ENCODE measurements around the gene CALR3.
"Not testable (repeated sequence)": the region's sequence is repeated elsewhere in the genome, so short reads cannot be mapped to it uniquely, and the experiment has no call there.

The CALR3 gene, protein sequence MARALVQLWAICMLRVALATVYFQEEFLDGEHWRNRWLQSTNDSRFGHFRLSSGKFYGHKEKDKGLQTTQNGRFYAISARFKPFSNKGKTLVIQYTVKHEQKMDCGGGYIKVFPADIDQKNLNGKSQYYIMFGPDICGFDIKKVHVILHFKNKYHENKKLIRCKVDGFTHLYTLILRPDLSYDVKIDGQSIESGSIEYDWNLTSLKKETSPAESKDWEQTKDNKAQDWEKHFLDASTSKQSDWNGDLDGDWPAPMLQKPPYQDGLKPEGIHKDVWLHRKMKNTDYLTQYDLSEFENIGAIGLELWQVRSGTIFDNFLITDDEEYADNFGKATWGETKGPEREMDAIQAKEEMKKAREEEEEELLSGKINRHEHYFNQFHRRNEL

DNA sequence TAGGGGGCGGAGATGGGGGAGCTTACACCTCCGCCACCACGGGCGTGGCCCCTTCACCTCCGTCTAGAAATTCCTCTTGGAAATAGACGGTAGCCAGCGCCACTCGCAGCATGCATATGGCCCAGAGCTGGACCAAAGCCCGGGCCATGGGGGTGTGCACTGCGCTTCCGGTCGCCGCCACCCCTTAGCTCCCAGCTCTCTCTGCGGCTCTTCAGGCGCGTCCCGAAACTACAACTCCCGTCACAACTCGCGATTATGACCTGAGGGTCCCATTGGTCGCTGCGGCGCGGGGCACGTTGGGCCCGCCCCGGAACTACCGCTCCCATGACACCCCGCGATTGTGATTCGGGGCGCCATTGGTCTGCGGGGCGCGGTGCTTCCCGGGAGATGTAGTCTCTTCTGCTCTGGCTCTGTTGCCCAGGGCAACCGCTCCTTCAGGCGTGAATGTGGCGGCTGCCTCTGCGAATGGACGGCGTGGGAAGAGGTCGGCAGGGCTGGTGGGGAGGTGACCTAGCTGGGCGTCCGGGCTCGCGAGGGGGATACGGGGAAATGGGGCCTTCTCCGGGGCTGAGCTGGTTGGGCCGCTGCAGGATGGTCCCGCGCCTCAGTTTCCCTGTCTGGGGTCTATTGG lies at the start of gene CALR3, which contains the start of gene C19orf44:
Gene CALR3 (minus strand): TSS at position 186 of the 631 bp plus-strand sequence. CDS start 38 bp downstream, at position 148.
Gene C19orf44 (plus strand): TSS at position 413 of the 631 bp plus-strand sequence. CDS start 4,399 bp downstream, outside the sequence.
- DNase-seq (ENCODE audit: low read depth in 3 of 3) = peak; percentile 93 to 97 (median 95)

DNA sequence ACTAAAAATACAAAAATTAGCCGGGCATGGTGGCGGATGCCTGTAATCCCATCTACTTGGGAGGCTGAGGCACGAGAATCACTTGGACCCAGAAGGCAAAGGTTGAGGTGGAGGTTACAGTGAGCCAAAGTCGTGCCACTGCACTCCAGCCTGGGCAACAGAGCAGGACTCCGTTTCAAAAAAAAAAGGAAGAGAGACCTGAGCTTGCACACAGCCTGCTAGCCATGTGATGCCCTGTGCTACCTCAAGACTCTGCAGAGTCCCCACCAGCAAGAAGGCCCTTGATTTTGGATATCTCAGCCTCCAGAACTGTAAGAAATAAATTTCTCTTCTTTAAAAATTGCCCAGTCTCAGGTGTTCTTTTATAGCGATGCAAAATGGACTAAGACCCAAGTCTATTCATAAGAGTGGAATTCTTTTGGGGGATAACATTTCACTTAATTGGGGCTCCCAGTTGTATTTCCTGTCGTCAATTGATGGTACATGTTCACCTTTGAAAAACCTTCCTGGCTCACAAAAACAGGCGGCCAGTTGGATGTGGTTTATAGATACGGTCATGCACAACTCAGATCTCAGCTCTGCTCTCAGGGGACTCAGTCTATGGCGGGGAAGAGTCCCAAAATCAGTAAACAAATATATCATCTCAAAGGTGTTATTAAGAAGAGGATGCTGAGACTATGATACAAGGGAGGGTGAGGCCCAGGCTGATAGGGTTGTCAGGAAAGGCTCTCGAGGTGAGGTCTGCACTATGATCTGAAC lies 48.7 kb upstream of the CALR3 start:
- no peak for DNase-seq (ENCODE audit: low read depth in 3 of 3)

DNA sequence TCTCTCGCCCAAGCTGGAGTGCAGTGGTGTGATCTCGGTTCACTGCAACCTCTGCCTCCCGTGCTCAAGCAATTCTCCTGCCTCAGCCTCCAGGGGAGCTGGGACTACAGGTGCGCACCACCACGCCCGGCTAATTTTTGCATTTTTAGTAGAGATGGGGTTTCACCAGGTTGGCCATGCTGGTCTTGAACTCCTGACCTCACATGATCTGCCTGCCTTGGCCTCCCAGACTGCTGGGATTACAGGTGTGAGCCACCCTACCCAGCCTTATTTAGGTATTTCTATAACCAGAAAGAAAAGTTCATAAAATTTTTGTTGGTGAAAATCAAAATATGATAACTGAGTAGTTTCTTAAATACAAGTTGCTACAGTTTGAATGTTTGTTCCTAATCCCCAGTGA lies 47.8 kb upstream of the CALR3 start:
- not testable (repeated sequence) for DNase-seq (ENCODE audit: low read depth in 3 of 3)

DNA sequence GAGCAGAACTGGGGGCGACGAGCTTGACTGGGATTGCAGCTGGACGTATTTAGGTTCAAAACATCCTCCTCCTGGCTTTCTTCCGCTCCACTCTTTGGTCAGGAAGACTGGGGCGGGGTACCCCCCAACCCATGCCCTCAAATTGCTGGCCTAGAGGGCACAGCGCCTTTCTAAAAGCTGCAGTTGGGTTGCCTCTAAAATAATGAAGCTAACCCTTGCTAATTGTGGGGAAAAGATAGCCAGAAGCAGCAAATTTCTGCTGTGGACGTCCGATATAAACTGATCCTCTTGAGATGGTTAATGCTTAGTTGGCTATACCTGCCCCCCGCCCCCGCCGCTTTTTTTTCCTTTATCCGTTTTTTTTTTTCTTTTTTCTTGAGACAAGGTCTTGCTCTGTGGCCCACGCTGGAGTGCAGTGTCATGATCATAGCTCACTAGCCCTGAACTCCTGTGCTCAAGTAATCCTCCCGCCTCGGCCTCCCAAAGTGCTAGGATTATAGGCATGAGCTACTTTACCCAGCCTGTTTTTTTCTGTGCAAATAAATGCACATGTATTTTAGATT lies 47.0 kb upstream of the CALR3 start:
- DNase-seq (ENCODE audit: low read depth in 3 of 3) = no peak

DNA sequence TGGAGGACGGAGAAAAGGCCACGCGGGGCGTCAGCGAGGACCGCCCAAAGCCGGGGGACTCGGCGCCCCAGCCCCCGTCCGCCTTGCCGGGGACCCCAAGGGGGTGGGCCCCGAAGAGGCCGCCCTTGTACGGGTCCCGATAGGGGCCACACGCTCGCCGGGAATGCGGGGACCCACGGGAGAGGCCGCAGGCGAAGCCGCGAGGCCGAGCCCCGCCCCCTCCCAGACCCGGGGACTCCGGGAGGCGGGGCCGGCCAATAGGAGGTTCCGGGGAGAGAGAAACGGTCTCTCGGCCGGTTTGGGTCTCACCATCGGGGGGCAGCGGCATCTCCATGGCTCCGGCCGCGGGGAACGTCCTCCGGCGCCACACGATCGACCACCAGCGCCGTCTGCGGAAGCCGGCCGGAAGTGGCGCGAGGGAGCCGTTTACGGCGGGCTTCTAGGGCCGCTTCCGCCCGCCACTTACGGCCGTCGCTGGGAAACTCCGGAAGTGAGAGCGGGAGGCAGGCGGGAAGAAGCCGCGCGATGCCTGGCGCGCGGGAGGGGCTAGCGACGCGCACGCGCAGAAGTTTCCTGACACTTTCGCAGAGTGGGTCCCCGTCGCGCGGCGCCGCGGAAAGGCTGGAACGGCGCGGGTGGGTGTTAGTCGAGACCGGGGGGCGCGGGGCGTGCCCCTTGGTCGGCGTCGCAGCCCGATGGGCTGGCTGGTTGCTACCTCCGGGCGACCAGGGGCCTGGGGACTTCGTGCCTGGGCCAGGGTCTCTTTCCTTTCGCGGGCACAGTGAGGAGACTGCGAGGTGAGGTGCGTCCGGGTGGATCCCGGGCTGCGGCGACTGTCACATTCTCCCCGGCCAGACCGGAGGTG lies 46.3 kb upstream of the CALR3 start, which contains the start of gene CHERP:
Gene CHERP (minus strand): TSS at position 393 of the 865 bp plus-strand sequence. CDS start 59 bp downstream, at position 334.
- peak; percentile 83 to 93 (median 87) for DNase-seq (ENCODE audit: low read depth in 3 of 3)

DNA sequence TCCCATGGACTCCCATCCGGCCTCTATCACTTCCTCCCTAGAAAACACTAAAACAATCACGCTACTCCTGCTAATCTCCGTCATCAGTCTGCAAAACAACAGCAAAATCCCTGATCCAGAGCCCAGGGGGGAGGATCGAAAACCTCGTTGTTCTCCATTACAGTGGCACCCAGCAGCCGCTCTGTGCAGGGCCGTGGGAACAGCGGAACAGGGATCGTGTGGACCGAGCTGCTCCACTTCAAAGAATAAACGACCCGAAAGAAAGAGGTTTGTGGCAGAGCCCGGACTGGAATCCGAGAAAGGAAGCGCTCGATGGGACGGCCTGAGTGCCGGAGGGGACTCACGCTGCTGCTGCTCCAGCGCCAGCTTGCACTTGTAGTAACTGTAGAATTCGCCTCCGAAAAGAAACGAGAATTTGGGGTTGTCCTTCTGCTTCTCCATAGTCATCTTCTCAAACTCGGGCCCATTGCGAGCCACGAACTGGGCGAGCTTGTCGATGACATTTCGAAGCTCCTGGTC lies 45.6 kb upstream of the CALR3 start:
- peak in 1 of 3 donors; percentile 31 for DNase-seq (ENCODE audit: low read depth in 3 of 3)

DNA sequence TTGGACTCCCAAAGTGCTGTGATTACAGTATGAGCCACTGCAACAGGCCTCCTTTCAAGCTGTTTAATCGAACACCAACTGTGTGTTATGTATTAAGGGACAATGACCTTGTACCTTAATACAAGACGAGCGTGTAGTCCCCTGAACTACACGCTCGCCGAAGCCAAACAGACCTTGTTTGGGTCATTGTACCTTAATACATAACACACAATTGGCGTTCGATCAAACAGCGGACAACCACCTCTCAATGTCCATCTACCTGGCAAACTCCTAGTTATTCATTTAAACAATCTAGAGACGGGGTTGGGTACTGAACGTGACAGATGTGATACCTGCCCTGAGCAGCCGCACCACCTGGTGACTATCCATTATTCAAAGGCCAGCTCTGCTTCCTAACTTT lies 45.0 kb upstream of the CALR3 start:
- DNase-seq (ENCODE audit: low read depth in 3 of 3) = no peak

DNA sequence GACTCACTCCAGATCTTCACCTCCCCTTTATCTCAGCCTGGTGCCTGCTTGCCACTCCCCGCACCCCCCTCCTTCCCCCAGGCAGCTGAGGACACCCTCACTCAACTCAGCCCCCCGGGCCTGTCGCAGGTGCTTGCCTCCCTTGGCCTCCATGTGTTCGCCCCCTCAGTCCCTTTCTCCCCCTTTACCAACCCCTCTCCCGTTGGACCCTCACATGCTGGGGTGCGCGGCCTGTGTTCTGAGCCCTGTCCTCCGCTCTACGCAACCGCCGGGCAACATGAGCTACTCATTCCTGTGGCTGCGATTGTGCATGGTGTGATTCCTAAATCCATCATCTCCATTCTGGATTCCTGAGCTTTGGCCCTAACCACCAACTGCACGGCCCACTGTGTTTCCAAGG lies 41.1 kb upstream of the CALR3 start:
- no peak for DNase-seq (ENCODE audit: low read depth in 3 of 3)

DNA sequence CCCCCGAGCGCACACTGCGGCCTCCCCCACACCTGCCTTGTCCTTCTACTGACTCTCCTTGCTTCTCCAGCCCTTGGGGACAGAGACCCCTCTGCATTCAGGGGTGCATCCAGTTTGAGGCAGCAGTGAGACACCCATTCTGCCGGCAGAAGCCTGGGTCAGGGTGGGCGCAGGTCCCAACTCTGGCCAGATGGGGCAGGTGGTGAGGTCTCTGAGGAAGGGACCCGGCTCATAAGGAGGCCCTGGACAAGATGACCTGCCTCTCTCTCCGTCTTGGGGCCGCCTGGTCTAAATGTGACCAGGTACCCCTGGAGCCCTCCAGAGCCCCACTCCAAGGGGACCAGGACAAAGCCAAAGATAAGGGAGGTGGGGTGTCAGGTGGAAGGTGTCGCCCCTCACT lies 40.2 kb upstream of the CALR3 start:
- DNase-seq (ENCODE audit: low read depth in 3 of 3) = no peak

DNA sequence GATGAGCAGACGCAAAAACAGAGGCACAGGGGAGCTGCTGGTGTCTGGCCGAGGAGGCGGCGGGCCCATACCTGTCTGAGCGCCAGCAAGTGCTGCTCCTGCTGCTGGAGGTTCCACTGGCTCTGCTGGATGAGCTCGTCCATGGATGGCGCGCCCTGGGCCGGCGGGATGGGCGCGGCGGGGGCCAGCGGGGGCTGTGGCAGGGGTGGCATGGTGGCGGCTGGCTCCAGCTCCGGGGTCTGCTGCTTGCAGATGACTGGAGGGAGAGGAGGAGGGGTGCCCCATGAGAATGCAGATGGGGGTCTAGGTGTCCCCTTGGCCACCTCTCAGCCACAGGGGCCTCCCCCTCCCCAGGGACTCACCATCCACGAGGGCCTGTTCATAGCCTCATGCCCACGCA lies 39.4 kb upstream of the CALR3 start:
- no peak for DNase-seq (ENCODE audit: low read depth in 3 of 3)

DNA sequence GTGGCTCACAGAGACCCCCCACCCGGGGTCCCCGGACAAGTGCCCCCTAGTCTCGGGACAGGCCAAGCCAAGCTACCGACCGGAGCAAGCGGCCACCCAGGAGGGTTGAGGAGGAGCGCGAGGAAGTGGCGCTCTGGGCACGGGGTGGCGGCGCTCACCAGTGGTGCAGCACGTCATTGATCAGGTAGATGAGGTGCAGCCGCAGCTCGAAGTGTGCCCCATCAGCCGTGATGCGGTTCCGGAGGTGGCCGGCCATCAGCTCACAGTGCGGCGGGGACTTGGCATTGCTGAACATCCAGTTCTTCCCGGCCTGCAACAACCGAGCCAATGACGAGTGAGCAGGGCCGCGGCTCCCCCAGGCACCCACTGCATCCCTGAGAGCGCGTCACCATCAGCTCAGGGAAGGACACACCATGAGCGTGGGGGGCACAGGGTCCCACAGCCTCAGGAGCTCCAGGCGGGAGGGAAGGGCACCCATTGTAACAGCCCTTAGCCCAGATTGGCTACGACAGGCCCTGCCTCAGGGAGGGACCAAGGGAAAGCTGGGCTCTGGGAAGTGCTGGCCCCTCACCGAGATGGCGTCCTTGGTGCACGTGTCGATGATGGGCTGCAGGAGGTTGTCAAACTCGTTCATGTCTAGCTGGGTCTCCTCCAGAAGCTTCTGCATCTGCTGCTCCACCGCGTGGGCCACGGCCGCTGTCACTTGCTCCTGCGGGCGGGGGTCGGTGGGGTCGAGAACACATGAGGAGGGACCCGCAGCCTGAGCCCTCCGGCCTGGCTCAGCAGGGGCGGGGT lies 36.7 kb upstream of the CALR3 start:
- DNase-seq (ENCODE audit: low read depth in 3 of 3) = no peak

DNA sequence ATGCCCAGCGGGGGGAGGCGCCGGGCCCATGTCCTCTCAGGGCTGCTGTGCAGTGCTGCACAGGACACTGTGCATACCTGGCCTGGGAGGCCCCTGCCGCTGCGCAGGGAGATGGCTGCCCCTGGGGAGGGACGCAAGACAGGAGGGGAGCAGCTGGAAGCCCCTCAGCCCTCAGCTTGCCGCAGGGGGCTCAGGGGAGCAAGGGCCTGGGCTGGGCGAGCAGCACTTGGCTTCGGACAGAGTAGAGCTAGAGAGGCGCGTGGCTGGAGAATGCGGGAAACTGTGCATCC lies 35.4 kb upstream of the CALR3 start:
- DNase-seq (ENCODE audit: low read depth in 3 of 3) = no peak

DNA sequence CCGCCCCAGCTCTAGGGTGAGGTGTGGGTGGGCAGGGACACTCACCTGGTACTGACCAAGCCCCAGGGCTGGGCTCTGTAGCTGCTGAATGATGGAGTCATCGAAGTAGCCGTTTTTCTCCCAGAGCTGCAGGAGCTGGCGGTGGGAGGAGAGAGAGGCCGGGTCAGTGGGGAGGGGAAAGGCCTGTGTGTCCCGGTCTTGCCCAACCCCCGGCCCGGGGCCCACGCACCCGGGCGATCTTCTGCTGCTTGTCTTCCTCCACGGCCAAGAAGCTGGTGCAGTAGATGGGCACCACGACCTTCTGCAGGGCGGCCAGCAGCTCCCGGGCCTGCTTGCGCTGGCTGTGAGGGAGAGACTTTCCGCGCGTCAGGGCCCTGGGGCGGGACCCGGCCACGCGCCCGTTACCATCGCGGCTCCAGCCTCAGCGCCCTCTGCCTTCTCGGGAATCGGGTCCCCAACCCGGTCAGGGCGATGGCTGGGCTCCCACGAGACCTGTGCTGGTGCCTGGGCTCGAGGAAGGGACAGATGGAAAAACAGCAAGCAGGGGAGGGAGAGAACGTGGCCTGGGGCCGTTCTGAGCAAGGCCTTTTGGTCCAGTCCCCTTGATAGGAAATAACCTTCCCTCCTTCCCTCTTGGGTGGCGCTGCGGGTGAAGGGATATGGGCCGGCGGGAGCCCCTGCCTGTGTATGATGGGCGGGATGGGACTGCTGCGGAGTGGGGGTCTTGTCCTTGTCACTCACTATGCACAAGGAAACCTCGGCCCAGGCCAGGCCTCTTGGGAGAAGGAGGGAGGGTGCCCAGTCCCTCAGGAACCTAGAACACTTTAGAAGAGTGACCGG lies 34.8 kb upstream of the CALR3 start:
- DNase-seq (ENCODE audit: low read depth in 3 of 3) = no peak

DNA sequence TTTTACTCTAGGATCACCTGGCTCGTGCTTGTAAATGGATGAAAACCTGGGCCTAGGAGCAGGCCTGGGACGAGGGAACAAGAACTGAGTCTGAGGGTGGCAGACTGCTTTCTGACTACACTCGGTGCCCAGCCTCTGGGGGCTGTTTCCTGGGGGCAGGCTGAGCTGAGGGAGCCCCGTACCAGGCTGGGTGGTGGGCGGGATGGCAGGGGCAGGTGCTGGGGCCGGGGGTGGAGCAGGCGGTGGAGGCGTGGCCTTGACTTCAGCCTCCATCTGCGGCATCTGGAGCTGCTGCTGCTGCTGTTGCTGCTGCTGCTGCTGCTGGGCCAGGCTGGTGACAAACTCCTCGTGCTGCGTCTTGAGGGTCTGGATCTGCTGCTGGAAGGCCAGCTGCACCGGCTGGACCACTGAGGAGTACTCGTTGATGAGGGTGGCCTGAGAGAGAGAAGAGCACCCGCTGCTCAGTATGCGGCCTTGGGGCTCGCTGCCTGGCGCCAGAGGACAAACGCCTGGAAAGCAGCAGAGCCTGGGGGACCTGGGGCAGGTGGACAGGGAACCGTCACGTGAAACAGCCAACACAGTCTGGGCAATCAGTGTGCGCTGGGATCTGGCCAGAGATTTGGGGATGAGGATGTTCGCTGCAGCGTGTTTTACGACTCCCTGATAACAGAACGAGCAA lies 33.6 kb upstream of the CALR3 start:
- no peak for DNase-seq (ENCODE audit: low read depth in 3 of 3)

DNA sequence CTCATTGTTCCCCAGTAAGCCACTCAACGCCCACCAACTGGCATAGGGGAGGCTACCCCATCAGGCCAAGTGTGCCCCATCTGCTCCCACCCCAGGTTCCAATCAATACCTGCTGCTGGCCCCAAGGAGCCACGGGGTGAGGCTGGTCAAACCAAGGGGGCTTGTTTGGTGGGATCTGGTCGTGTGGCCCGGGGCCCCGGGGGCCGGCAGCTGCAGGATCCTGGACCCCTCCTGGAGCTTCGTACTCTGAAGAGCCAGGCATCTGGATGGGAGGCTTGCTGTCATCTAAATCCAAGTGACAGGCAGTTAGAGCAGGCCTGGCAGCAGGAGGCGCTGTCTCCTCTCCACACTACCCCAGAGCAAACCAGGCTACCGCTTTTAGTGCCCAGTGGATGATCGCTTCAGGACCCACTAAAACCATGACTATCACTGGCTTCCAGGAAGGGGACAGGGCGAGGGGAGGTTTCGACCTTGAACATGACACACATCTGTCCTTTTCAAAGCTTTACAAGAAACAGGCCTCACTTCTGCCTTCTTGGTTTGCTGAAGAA lies 32.1 kb upstream of the CALR3 start:
- peak in 1 of 3 donors; percentile 27 for DNase-seq (ENCODE audit: low read depth in 3 of 3)

DNA sequence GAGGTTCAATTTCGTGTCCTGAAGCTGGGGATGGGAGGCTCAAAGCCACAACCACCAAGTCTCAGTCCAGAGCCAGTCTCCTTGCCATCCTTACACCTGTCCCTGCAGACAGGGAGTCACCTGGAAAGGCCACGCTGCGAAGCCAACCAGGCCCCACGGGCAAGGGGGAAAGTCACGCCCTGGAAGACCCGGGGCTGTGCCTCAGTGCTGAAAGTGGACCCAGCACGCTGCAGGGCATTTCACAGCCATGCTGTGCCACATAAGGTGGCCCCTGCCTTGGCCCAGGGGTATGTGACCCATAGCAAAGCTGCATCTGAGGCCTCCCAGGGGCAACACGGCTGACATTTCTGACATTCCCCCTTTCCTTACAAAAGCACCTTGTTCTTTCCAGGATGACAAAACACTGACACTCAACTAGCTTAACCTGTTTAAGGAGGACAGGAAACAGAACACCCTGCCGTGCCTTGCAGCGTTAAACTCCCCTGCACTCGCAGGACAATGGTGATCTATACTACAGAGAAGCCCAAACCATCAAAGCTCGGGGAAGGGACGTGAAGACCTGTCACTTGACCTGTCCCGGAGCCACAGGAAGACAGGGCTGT lies 31.5 kb upstream of the CALR3 start:
- no peak for DNase-seq (ENCODE audit: low read depth in 3 of 3)

DNA sequence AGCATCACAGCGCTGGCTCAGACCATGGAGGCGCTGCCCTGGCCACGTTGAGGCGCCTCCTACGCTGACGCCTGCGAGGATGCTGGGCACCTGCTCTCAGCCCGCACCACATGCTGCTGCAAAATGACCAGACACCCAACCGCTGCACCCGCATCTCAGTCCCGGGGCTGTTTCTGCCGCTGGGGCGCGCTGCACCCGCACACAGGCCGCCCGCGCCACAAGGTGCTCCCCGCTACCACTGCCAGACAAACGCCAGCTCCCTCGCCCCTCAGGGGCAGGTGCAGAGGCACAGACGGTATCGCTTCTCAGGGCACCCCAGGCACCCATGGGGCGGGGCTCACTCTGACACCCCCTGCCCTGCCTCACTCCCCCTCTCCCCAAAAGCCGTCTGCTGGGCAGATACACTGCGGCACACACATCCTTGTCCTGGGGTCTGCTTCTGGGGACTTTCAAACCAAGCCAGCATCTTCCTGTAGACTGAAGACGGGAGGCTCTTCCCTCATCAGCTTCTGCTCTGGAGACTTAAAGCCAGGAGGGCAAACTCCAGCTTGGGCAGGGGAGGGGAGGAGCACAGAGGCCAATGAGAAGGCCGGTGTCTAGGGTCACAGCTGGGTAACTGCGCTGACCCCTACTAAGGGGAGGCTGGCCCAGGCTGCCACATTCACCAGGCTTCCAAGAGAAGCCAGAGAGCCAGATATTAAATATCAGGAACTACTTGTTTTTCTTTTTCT lies 29.9 kb upstream of the CALR3 start:
- DNase-seq (ENCODE audit: low read depth in 3 of 3) = no peak
